Activated CD4-positive, alpha-beta T cell treated with anti-CD3 and anti-CD28 coated beads, Interleukin-2, amount 10 ng/mL, durations not matched to agents 24 days and 14 days (primary cell): ENCODE measurements around the gene HEXD. TPM values are rescaled to one million over a fixed set of nuclear protein-coding genes. Genes with fewer than 3 reads are reported as not detected.
"Not testable (repeated sequence)": the region's sequence is repeated elsewhere in the genome, so short reads cannot be mapped to it uniquely, and the experiment has no call there.

Experiments used
- DNase-seq: peaks from one replicate; pipeline ENCODE4 v3.0.0; 2022
- H3K27ac Mint-ChIP-seq: one replicate; pipeline ENCODE4 v1.8.0; 2022; ENCODE audit warnings: mild to moderate bottlenecking, mixed read lengths
- H3K27me3 Mint-ChIP-seq: one replicate; pipeline ENCODE4 v1.8.0; 2022; ENCODE audit warnings: mixed read lengths
- H3K36me3 Mint-ChIP-seq: one replicate; pipeline ENCODE4 v1.8.0; 2022; ENCODE audit warnings: low read depth, mild to moderate bottlenecking, mixed read lengths
- H3K4me1 Mint-ChIP-seq: one replicate; pipeline ENCODE4 v1.8.0; 2021; ENCODE audit warnings: mixed read lengths
- H3K4me3 Mint-ChIP-seq: one replicate; pipeline ENCODE4 v1.8.0; 2022; ENCODE audit warnings: mild to moderate bottlenecking, moderate library complexity, mixed read lengths
- H3K9me3 Mint-ChIP-seq: one replicate; pipeline ENCODE4 v1.8.0; 2021; ENCODE audit warnings: mixed read lengths
- intact Hi-C: fragments of 100-400 bp; cut with micrococcal nuclease; formaldehyde crosslinking; loops from one replicate; pipeline ENCODE4 v1.15.1; 2023
- total RNA-seq: library from RNA; stranded (reverse); gene quantifications from 2 replicates; pipeline ENCODE4 v1.2.3, GENCODE V29; 2022

The HEXD gene
- total RNA-seq, 1 donor from 2014 or later, result 36.0 TPM

DNA sequence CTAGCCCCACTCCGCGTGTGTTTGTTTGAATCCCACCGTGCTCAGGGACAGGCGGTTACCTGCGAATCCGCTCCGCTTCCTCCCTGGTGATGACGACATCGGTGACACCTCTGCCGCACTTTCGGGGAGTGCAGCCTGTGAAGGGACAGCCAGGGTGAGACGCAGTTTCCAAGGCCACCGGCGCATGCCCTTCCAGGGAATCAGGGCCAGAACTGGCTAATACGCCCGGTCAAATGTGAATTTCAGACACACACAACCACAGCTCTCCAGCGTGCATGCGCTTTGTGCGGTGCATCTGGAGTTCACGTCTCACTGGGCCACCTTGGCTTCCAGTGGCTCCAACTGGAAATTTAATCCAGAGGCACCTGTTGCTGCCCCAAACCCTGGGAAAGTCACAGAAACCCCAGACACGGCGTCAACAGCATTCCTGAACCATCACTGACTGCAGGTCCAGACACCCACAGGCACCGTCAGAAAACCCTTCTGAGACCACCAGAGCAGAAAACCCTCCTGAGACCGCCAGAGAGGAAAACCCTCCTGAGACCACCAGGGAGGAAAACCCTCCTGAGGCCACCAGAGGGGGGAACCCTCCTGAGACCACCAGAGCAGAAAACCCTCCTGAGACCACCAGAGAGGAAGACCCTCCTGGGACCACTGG lies 6.6 kb upstream of the HEXD start:
- intact Hi-C loops, result loop anchor here (10.0 kb wide), 1 partner anchor 177 kb away; no protein-coding TSS in a partner anchor
- H3K27me3 Mint-ChIP-seq, result no peaks in the 10 kb centered on the region
- no peak overlapping the region for H3K4me3 Mint-ChIP-seq
- peaks cover 12% of the 10 kb centered on the region for H3K4me1 Mint-ChIP-seq
- DNase-seq, result no peak
- peaks cover 17% of the 10 kb centered on the region for H3K36me3 Mint-ChIP-seq
- H3K27ac Mint-ChIP-seq, result no peak overlapping the region
- H3K9me3 Mint-ChIP-seq, result no peaks in the 10 kb centered on the region

DNA sequence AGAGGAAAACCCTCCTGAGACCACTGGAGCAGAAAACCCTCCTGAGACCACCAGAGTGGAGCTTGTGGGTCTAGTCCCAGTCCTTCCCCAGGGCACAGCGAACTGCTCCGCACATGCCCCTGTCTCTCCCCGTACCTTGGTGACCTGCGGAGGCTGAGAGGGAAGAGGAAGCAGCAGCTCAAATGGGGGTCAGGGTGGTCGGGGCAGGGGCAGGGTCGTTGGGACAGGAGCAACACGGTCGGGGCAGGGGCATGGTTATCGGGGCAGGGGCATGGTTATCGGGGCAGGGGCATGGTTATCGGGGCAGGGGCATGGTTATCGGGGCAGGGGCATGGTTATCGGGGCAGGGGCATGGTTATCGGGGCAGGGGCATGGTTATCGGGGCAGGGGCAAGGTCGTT lies 6.1 kb upstream of the HEXD start:
- H3K27me3 Mint-ChIP-seq, H3K27ac Mint-ChIP-seq, H3K4me3 Mint-ChIP-seq, H3K9me3 Mint-ChIP-seq, DNase-seq: not testable (repeated sequence)
- Mint-ChIP-seq H3K4me1 (peaks cover 12% of the 10 kb centered on the region), H3K36me3 (peaks cover 17% of the 10 kb centered on the region)
- intact Hi-C loops, result loop anchor here (10.0 kb wide), 1 partner anchor 177 kb away; no protein-coding TSS in a partner anchor

DNA sequence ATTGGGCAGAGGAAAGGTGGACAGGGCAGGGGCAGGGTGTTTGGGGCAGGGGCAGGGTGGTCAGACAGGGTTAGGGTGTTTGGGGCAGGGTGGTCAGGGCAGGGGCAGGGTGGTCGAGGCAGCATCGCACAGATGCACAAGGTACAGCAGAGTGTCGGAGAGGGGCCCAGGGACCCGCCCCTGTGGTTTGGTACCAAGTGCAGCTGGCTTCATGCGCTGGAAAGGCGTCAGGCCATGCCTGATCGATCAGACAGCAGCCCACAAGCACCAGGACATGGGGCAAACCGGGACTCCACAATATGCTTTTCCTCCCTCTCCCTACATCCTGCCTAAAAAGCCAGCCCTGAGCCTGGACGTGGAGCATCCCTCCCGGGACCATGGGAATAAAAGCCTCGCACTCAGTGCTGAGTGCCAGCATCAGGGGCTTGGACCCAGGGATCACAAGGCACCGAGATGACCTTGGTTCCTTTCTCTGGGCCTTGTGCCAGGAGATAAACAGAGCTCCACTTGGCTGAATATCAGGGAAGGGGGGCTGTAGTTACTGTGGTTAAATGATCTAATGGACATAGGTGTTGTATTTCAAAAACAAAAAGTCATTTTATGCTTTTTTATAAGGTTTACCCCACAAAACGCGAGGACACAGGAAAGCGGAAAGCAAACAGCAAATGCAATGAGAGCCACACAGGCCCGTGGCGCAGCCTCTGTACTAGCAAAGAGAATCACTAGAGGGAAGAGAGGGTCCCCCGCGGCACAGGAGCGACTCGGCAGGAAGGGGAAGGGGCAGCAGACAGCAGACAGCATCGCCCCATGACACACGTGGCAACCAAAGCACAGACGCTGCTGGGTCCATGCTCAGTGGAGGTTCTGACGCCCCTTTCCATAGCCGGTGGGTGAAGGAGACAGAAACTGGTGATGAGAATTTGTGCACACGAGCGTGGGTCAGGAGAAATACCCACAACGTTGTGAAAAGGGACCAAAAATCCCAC lies 5.3 kb upstream of the HEXD start:
- Mint-ChIP-seq H3K4me1 (peaks cover 10% of the 10 kb centered on the region), H3K9me3 (no peaks in the 10 kb centered on the region), H3K27ac (no peak overlapping the region), H3K27me3 (no peaks in the 10 kb centered on the region), H3K36me3 (peaks cover 14% of the 10 kb centered on the region), H3K4me3 (no peak overlapping the region)
- DNase-seq, result no peak
- intact Hi-C loops, result loop anchor here (10.0 kb wide), 1 partner anchor 178 kb away; no protein-coding TSS in a partner anchor

DNA sequence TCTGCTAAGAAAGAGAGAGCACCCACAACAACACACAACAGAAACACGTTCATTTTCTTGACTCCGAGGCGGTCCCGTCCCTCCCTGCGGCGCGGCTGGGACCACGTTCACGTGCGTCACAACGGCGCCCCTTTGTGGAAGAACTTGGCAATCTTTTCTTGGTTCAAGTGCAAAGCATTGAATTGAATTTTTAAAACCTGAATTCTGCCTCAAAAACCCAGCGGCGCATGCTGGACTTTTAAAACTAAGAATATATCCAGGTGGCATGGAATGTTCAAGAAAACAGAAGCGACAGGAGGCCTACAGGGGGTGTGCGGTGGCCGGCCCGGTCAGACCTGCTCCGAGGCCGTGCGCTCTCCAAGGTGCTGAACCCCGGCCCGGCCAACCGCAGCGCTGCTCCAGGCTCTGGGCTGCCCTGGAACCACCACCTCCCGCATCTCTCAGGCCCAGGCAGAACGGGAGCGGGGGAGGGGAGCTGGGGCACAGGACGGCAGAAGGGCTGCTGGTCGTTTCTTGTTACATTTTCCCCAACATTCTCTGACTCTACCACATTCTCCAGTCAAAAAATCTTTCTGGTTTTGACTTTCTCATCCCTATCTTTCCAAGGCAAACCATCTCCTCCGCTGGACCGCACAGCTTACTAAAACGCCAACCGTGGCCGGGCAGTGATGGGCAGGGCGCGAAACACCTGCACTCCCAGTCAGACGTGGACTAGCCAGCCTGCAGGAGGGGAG lies 3.4 kb upstream of the HEXD start:
- intact Hi-C loops, result loop anchor here (1.0 to 10.0 kb wide), 3 partner anchors 62 to 180 kb away; no protein-coding TSS in a partner anchor
- H3K4me1 Mint-ChIP-seq, result peaks cover 15% of the 10 kb centered on the region
- peak overlapping the region; percentile 34 for H3K4me3 Mint-ChIP-seq
- H3K27ac Mint-ChIP-seq, result no peak overlapping the region
- peak; percentile 93 for DNase-seq
- no peaks in the 10 kb centered on the region for H3K27me3 Mint-ChIP-seq
- peaks cover 11% of the 10 kb centered on the region for H3K36me3 Mint-ChIP-seq
- no peaks in the 10 kb centered on the region for H3K9me3 Mint-ChIP-seq

DNA sequence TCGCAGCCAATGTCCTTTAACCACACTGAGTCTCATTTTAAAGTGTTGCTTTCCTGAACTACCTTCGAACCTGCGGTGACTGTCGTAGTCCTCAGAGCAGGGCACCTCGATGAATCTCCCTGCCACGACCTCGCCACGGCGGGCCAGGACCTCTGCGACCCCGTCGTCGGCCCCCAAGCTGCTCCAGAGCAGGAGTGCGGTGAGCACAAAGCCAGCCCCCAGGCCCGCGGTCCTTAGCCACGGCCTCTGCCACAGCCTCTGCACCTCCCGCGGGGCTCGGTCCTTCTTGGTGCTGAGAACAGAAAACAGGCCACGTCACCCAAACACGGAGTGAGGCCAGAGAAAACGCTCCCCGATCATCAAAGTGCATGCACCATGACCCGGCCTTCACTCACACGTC lies 2.8 kb upstream of the HEXD start:
- DNase-seq, result no peak
- Mint-ChIP-seq H3K4me3 (peak overlapping the region; percentile 34), H3K4me1 (peaks cover 20% of the 10 kb centered on the region), H3K36me3 (peaks cover 18% of the 10 kb centered on the region), H3K27me3 (no peaks in the 10 kb centered on the region), H3K27ac (peak overlapping the region; percentile 57), H3K9me3 (no peaks in the 10 kb centered on the region)
- intact Hi-C loops, result loop anchor here (2.0 to 10.0 kb wide), 2 partner anchors 123 to 181 kb away; no protein-coding TSS in a partner anchor

DNA sequence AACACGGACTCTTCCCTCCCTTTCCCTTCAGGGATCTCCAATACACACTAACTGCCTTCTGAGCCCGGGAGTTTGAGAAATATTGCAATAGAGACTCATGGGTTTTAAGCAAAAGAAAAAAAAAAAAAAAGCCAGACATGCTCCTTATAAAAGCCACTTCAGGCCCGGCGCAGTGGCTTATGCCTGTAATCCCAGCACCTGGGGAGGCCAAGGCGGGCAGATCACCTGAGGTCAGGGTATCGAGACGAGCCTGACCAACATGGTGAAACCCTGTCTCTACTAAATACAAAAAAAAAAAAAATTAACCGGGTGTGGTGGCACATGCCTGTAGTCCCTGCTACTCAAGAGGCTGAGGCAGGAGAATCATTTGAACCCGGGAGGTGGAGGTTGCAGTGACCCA lies 2.4 kb upstream of the HEXD start:
- peak overlapping the region; percentile 57 for H3K27ac Mint-ChIP-seq
- peaks cover 21% of the 10 kb centered on the region for H3K4me1 Mint-ChIP-seq
- no peaks in the 10 kb centered on the region for H3K27me3 Mint-ChIP-seq
- H3K36me3 Mint-ChIP-seq, result peaks cover 21% of the 10 kb centered on the region
- no peak for DNase-seq
- no peak overlapping the region for H3K4me3 Mint-ChIP-seq
- intact Hi-C loops, result loop anchor here (2.0 to 10.0 kb wide), 2 partner anchors 123 to 181 kb away; no protein-coding TSS in a partner anchor
- no peaks in the 10 kb centered on the region for H3K9me3 Mint-ChIP-seq

DNA sequence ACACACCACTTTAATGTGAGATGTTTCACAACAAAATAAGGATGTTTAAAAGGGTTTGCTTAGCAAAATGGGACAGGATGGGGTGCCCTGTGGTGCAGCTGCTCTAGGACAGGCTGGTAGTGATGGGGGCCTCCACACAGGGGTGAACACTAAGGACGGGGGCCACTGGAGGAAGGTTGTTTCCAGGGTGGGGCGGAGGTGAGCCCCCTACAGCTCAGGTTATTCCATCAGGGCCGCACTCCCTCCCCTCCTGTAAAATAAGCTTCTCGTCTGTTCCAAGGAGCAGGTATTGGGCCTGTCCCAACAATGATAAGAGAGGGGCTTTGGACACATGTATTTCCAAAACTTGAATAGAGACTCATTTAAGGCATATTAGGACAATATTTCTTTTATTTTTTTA lies 1.9 kb upstream of the HEXD start:
- Mint-ChIP-seq H3K9me3 (no peaks in the 10 kb centered on the region), H3K36me3 (peaks cover 26% of the 10 kb centered on the region), H3K4me1 (peaks cover 22% of the 10 kb centered on the region), H3K4me3 (no peak overlapping the region), H3K27ac (no peak overlapping the region), H3K27me3 (no peaks in the 10 kb centered on the region)
- DNase-seq, result no peak
- intact Hi-C loops, result loop anchor here (10.0 kb wide), 1 partner anchor 181 kb away; no protein-coding TSS in a partner anchor

DNA sequence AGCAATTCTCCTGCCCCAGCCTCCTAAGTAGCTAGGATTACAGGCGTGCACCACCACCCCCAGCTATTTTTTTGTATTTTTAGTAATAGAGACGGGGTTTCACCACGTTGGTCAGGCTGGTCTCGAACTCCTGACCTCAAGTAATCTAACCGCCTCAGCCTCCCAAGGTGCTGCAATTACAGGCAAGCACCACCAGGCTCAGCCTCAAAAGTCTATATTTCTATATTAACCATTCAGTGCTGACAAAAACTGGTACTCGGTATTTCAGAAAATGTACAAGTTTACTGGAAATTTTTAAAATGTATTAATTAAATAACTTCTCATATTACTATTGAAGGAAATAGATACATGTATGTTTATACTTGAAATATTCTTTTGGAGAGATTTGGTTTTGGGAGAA lies 1.4 kb upstream of the HEXD start:
- peaks cover 22% of the 10 kb centered on the region for H3K4me1 Mint-ChIP-seq
- H3K9me3 Mint-ChIP-seq, result no peaks in the 10 kb centered on the region
- intact Hi-C loops, result loop anchor here (10.0 kb wide), 1 partner anchor 182 kb away; no protein-coding TSS in a partner anchor
- H3K36me3 Mint-ChIP-seq, result peaks cover 30% of the 10 kb centered on the region
- DNase-seq, result no peak
- H3K27me3 Mint-ChIP-seq, result no peaks in the 10 kb centered on the region
- no peak overlapping the region for H3K4me3 Mint-ChIP-seq
- no peak overlapping the region for H3K27ac Mint-ChIP-seq

DNA sequence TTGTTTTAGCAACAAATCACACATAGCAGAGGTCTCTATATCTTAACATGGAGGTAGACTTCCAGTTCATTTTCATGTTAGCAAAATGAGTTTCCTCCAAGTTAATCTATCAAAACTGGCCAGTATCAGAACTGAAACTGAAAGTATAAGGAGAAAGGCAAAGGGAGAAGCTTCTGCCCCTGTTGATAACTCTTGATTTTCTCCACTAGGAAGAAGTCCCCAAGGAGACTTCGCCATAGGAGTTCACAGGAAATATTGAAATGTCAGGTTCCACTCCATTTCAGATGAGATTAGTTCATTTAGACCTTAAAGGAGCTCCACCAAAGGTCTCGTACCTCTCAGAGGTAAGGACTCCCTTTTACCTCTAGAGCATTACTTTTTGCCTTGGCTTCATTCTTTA lies 1.4 kb downstream of the HEXD start:
- DNase-seq, result peak; percentile 69
- H3K4me3 Mint-ChIP-seq, result peak overlapping the region; percentile 83
- peaks cover 40% of the 10 kb centered on the region for H3K36me3 Mint-ChIP-seq
- no peaks in the 10 kb centered on the region for H3K27me3 Mint-ChIP-seq
- intact Hi-C loops, result loop anchor here (10.0 kb wide), 1 partner anchor 185 kb away; no protein-coding TSS in a partner anchor
- H3K4me1 Mint-ChIP-seq, result peaks cover 19% of the 10 kb centered on the region
- H3K9me3 Mint-ChIP-seq, result no peaks in the 10 kb centered on the region
- peak overlapping the region; percentile 90 for H3K27ac Mint-ChIP-seq

DNA sequence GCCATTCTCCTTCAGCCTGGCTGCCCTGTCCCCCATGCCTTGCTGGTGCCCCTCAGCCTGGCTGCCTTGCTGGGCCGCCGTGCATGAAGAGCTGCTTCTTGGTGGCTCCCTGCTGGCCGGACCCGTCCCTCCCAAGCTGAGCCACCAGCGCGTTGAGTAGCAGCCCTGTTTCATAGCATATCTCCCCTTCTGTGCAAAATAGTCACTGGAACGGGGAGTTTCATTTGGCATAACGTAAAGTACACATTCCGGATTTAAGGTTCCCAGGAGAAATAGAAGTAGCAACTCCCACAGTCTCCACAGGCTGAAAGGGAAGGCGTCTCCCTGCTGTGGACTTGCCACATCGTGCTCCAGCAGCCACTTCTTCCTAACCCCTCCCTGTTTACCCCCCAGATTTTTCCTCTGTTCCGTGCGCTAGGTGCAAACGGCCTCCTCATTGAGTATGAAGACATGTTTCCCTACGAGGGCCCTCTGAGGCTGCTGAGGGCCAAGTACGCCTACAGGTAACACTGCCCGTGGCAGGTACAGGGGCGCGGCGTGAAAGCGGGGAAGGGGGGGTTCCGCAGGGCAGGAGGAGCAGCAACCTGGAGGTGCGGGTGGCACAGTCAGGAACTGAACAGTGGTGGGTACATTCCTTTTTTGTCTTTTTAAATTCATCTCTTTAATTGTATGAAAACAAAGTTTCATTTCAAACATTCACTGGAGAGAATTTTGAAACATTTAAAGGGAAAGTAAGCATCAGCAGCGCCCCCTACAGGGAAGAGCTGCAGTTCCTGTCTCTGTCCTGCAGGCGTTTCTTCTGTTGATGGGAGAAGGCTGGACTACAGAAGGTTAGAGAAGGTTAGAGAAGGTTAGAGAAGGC lies 6.1 kb downstream of the HEXD start:
- Mint-ChIP-seq H3K27ac (peak overlapping the region; percentile 30), H3K27me3 (no peaks in the 10 kb centered on the region)

DNA sequence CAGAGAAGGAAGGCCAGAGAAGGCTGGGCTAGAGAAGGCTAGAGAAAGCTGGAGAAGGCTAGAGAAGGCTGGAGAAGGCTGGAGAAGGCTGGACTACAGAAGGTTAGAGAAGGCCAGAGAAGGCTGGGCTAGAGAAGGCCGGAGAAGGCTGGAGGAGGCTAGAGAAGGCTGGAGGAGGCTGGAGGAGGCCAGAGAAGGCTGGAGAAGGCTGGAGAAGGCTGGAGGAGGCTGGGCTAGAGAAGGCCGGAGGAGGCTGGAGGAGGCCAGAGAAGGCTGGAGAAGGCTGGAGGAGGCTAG lies 6.7 kb downstream of the HEXD start:
- Mint-ChIP-seq H3K9me3 (no peaks in the 10 kb centered on the region), H3K27me3 (no peaks in the 10 kb centered on the region), H3K36me3 (peaks cover 52% of the 10 kb centered on the region), H3K4me1 (peaks cover 21% of the 10 kb centered on the region), H3K4me3 (no peak overlapping the region), H3K27ac (peak overlapping the region; percentile 30)
- no peak for DNase-seq
- intact Hi-C loops, result no loop called here

More for the DNA sequence above, 6.1 kb downstream of the HEXD start:
- no peaks in the 10 kb centered on the region for H3K9me3 Mint-ChIP-seq
- intact Hi-C loops, result no loop called here
- H3K4me1 Mint-ChIP-seq, result peaks cover 21% of the 10 kb centered on the region
- peaks cover 49% of the 10 kb centered on the region for H3K36me3 Mint-ChIP-seq
- H3K4me3 Mint-ChIP-seq, result no peak overlapping the region
- DNase-seq, result peak; percentile 88

DNA sequence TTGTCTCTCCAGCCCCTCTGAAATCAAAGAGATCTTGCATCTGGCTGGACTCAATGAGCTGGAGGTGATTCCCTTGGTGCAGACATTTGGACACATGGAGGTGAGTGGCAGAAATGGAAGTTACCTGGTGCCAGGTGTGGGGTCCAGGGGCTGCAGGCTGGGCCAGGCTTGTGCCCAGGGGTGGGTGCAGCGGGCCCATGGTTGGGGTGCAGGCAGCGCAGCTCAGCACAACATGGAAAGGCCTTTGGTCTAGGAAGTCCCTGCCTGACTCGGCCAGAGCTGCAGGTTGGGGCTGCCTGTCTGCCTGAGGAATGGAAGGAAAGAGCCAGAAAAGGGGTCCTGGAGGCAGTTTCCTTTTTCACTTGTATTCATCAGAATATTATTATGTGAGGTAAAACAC lies 10.4 kb downstream of the HEXD start:
- Mint-ChIP-seq H3K4me3 (no peak overlapping the region), H3K27me3 (no peaks in the 10 kb centered on the region), H3K9me3 (no peaks in the 10 kb centered on the region), H3K36me3 (peaks cover 31% of the 10 kb centered on the region), H3K4me1 (peaks cover 19% of the 10 kb centered on the region), H3K27ac (no peak overlapping the region)
- intact Hi-C loops, result no loop called here
- no peak for DNase-seq

DNA sequence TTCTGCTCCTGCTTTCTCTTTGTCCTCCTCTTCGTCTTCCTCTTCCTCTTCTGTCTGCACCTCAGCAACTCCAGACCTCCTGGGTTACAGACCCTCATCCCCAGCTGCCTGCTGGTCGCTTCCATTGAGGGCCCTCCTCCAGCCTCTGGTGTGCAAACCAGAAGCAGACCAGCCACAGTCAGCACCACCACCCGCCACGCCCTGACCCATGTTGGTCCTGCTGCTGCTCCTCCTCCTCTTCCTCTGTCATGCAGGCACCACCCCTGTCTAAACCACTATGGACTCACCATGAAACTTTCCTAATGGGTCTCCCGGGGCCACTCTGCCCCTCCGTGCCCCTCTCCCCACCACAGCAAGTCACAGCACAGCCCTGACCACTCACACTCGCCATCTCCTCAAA lies 11.7 kb downstream of the HEXD start:
- Mint-ChIP-seq H3K27ac (no peak overlapping the region), H3K4me1 (peaks cover 20% of the 10 kb centered on the region), H3K36me3 (peaks cover 27% of the 10 kb centered on the region), H3K4me3 (peak overlapping the region; percentile 51), H3K27me3 (no peaks in the 10 kb centered on the region), H3K9me3 (no peaks in the 10 kb centered on the region)
- no peak for DNase-seq
- intact Hi-C loops, result no loop called here
